Glutamatergic neuron (in vitro differentiated cells): ENCODE results near the gene GPR89B. TPM values are rescaled to one million over a fixed set of nuclear protein-coding genes. Genes with fewer than 3 reads are reported as not detected.
"Not testable (repeated sequence)": the region's sequence is repeated elsewhere in the genome, so short reads cannot be mapped to it uniquely, and the experiment has no call there.

Experiments
- DNase-seq: peaks from one replicate; pipeline ENCODE4 v3.0.0; 2022
- H3K27ac Mint-ChIP-seq: one replicate; pipeline ENCODE4 v1.8.0; 2020; ENCODE audit warnings: mild to moderate bottlenecking, mixed read lengths, inconsistent platforms; ENCODE audit not compliant: unreplicated experiment
- H3K27me3 Mint-ChIP-seq: one replicate; pipeline ENCODE4 v1.8.0; 2020; ENCODE audit warnings: mild to moderate bottlenecking, moderate library complexity, mixed read lengths, inconsistent platforms; ENCODE audit not compliant: unreplicated experiment
- H3K36me3 Mint-ChIP-seq: one replicate; pipeline ENCODE4 v1.8.0; 2020; ENCODE audit warnings: mild to moderate bottlenecking, mixed read lengths, inconsistent platforms; ENCODE audit not compliant: unreplicated experiment
- H3K4me1 Mint-ChIP-seq: one replicate; pipeline ENCODE4 v1.8.0; 2020; ENCODE audit warnings: mild to moderate bottlenecking, low read depth, mixed read lengths, inconsistent platforms; ENCODE audit not compliant: unreplicated experiment
- H3K4me3 Mint-ChIP-seq: one replicate; pipeline ENCODE4 v1.8.0; 2020; ENCODE audit warnings: mild to moderate bottlenecking, mixed read lengths, inconsistent platforms; ENCODE audit not compliant: unreplicated experiment
- H3K9me3 Mint-ChIP-seq: one replicate; pipeline ENCODE4 v1.8.0; 2020; ENCODE audit warnings: mild to moderate bottlenecking, moderate library complexity, mixed read lengths, inconsistent platforms; ENCODE audit not compliant: unreplicated experiment
- CTCF ChIP-seq: fragments of 200-600 bp; sonication (generic); IDR thresholded peaks from one replicate; pipeline ENCODE4 v1.5.0; 2021; ENCODE audit not compliant: partially characterized antibody, unreplicated experiment
- long read RNA-seq: library from polyadenylated mRNA; unstranded; transcript quantifications from one replicate; pipeline ENCODE4 v2.0.0, GENCODE V29; 2020; ENCODE audit not compliant: unreplicated experiment
- total RNA-seq: library from RNA; stranded (reverse); fragmentation: NEBNext Ultra II Directional; extraction: Animal tissue kit (Norgen Biotek cat#: 25700); gene quantifications from one replicate; pipeline ENCODE4 v1.2.1, GENCODE V29; 2021; ENCODE audit not compliant: unreplicated experiment

Gene GPR89B
- total RNA-seq = 26.0 TPM
- long read RNA-seq, transcript GPR89B-201 (14 exons, 1,934 nt) = major isoform, 13 of 17 reads
- long read RNA-seq, partial matches to known transcripts = 0 of 17 reads
- long read RNA-seq, other reads (novel, unspliced or antisense) = 4 of 17 reads

GRCh38 chr1:147928236-147929132 is at the start of gene GPR89B:
Gene GPR89B (plus strand): TSS chr1:147928420. CDS start chr1:147928537, 117 bp downstream.
- Mint-ChIP-seq H3K4me3 (peak within 1 kb of the TSS; percentile 83), H3K27ac (peak within 1 kb of the TSS; percentile 55)
- not testable (repeated sequence) for H3K36me3 Mint-ChIP-seq, H3K4me1 Mint-ChIP-seq, H3K9me3 Mint-ChIP-seq, H3K27me3 Mint-ChIP-seq
- peak; percentile 94 for DNase-seq

- no peaks in the 10 kb centered on the region for H3K9me3 Mint-ChIP-seq
- no peak for DNase-seq
- peaks cover 5% of the 10 kb centered on the region for H3K36me3 Mint-ChIP-seq
- TF ChIP-seq CTCF = no peak
- no peak overlapping the region for H3K27ac Mint-ChIP-seq
- H3K4me3 Mint-ChIP-seq = no peak overlapping the region
- peaks cover 1% of the 10 kb centered on the region for H3K27me3 Mint-ChIP-seq
- no peaks in the 10 kb centered on the region for H3K4me1 Mint-ChIP-seq
Measured at GRCh38 chr1:147879911-147880310, 48.3 kb upstream of the GPR89B start.

- no peak overlapping the region for H3K27ac Mint-ChIP-seq
- H3K27me3 Mint-ChIP-seq = no peaks in the 10 kb centered on the region
- H3K36me3 Mint-ChIP-seq = peaks cover 5% of the 10 kb centered on the region
- DNase-seq = no peak
- no peak overlapping the region for H3K4me3 Mint-ChIP-seq
- H3K4me1 Mint-ChIP-seq = no peaks in the 10 kb centered on the region
- no peak for TF ChIP-seq CTCF
- no peaks in the 10 kb centered on the region for H3K9me3 Mint-ChIP-seq
Measured at GRCh38 chr1:147882535-147882934, 45.7 kb upstream of the GPR89B start.

GRCh38 chr1:147890177-147890790 is 37.9 kb upstream of the GPR89B start:
- H3K27ac Mint-ChIP-seq = no peak overlapping the region
- no peaks in the 10 kb centered on the region for H3K4me1 Mint-ChIP-seq
- no peak overlapping the region for H3K4me3 Mint-ChIP-seq
- peaks cover 2% of the 10 kb centered on the region for H3K27me3 Mint-ChIP-seq
- H3K9me3 Mint-ChIP-seq = no peaks in the 10 kb centered on the region
- TF ChIP-seq CTCF = peak; percentile 70
- DNase-seq = peak; percentile 91
- H3K36me3 Mint-ChIP-seq = no peaks in the 10 kb centered on the region

- DNase-seq = no peak
- Mint-ChIP-seq H3K27me3 (peaks cover 2% of the 10 kb centered on the region), H3K4me1 (no peaks in the 10 kb centered on the region), H3K4me3 (no peak overlapping the region), H3K27ac (no peak overlapping the region), H3K9me3 (no peaks in the 10 kb centered on the region), H3K36me3 (no peaks in the 10 kb centered on the region)
- no peak for TF ChIP-seq CTCF
Measured at GRCh38 chr1:147891088-147891487, 37.1 kb upstream of the GPR89B start.
